SH-SY5Y (cell line): ENCODE results near the gene PALM.

Source experiments
- GATA2 ChIP-seq: IDR thresholded peaks from 2 replicates; pipeline ENCODE4 v1.6.1; 2011; ENCODE audit warnings: mild to moderate bottlenecking, low read depth, low read length
- GATA3 ChIP-seq: IDR thresholded peaks from 2 replicates; pipeline ENCODE4 v1.6.1; 2011; ENCODE audit warnings: low read depth, mild to moderate bottlenecking, low read length, moderate library complexity

PALM gene

DNA sequence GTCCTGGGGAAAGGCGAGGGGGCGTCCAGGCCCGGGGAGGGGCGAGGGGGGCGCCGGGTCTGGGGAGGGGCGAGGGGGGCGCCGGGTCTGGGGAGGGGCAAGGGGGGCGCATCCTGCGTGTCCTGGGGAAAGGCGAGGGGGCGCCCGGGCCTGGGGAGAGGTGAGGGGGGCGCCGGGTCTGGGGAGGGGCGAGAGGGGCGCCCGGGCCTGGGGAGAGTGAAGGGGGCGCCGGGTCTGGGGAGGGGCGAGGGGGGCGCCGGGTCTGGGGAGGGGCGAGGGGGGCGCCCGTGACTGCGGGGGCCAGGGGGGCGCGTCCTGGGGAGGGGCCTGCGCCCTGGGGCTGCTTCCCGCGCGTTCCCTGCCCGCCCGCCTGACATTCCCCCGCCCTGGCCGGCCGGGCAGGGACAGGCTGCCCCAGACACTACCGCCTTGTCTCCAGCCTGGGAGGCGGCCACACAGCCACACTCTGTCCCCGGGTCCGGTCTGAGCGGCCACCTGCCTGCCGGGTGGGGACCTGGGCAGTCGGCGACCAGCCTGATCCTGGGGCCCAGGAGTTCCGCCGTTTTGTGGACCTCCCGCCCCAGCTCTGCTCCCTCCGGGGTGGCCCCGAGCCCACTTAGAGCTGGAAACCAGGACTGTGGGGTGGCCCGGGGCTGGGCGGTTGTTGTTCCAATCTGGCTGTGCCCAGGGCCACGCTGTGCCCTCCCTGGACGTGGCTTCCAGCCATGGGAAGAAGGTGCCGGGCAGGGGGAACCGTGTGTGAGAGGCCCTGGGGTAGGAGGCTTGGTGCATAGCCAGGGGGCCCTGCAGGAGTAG lies 11.8 kb downstream of the PALM start:
- TF ChIP-seq GATA2 (no peak), GATA3 (no peak)

DNA sequence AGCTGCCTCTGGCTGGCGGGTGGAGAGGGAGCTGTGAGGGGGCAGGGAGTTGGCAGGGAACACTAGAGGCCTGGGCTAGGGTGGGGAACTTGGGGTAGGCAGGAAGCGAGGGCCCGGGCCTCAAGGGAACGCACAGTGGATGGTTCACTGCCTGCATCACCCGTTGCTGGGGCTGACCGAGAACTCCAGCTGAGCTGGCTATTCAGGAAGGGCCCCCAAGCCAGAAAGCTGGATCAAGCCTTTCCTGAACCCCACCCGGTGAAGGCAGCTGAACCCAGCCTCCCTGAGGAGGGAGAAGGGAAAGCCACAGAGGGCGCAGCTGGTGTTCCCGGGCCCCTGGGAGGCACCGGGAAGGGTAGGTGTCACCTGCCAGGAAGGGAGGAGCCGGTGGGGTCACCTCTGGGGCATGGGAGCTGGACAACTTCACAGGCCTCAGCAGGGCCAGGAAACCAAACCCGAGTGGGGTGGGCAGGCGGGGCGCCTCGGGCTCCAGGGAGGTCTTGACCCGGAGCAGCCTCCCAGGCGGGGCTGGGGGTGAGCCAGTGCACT lies 13.9 kb downstream of the PALM start:
- no peak for TF ChIP-seq GATA3
- no peak for TF ChIP-seq GATA2

DNA sequence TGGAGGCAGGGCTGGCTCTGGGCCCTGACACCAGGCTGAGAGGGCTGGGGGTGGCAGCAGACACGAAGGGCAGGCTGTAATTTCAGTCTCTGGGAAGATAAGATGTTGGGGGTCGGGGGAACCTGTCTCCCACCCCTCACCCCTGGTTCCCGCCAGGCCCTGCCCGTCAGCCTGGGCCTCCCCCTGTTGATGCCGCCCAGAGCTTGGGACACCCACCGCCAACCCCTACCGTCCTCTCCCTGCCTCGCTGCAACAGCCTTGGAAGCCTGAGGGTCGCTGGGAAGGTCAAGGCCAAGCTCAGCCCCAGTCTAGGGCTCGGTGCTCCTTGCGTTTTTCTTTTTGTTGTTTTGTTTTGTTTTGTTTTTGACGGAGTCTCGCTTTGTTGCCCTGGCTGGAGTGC lies 14.5 kb downstream of the PALM start:
- TF ChIP-seq GATA3: no peak
- TF ChIP-seq GATA2: no peak

GRCh38 chr19:723714-724113 lies 15.0 kb downstream of the PALM start:
- TF ChIP-seq GATA3: no peak
- TF ChIP-seq GATA2: no peak

DNA sequence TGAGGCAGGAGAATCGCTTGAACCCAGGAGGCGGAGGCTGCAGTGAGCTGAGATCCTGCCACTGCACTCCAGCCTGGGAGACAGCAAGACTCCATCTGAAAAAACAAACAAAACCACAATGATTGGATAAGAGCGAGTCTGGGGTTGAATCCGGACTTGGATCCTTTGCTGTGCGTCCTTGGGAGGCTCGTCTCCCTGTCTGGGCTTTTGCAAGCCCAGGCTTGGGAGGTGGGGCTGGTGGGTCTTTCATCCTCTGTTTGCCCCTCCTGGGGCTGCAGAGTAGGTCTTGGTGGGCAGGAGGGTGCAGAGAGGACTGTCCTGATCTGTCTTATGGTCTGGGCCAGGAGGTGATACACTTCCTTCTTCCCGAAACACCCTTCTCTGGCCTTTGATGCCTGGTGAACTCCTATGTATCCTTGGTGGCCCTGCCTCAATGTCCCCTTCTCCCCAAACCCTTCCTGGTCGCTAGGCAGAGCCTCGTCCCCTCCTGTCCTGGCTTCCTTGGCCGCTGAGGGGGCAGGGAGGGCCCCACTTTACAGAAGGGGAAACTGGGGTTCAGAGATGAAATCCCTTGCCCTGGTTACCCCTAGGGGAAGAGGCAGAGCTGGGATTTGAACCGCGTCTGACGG lies 16.8 kb downstream of the PALM start:
- TF ChIP-seq GATA2: no peak
- TF ChIP-seq GATA3: no peak

- TF ChIP-seq GATA3 (no peak), GATA2 (no peak)
Observed at GRCh38 chr19:726993-727956, 18.5 kb downstream of the PALM start.

GRCh38 chr19:728011-728410 lies 19.3 kb downstream of the PALM start:
- no peak for TF ChIP-seq GATA2
- TF ChIP-seq GATA3: no peak

DNA sequence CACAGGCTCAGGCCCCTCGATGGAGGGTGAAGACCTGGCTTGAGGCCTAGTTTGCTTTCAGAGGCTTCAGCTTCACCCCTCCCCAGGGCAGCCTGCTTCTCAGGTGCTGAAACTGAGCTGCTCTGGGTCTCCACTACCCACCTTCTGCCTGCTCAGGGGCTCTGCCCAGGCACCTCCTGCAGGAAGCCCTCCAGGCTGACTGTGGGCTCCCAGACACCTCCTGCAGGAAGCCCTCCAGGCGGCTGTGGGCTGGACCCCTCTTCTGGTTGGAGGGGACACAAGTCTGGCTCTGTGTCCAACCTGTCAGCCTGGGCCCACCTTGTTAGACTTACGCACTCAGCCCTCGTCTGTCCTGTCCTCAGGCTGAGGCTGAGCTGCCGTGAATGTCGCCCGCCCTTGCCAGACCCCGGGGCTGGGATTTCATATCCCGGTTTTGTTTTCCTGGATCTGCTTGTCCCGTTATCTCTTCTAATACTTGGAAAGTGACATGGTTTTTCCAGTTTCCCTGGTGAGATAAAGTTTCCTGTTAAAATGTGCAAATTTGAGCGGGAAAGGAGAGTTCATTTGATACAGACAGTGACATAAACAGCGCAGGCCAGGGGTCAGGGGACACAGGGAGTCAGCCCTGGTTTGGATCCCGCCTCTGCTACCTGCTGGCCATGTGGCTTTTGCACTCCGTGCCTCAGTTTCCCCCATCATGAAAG lies 21.4 kb downstream of the PALM start:
- no peak for TF ChIP-seq GATA3
- TF ChIP-seq GATA2: no peak

- TF ChIP-seq GATA2 (no peak), GATA3 (no peak)
Observed at GRCh38 chr19:731000-731399, 22.3 kb downstream of the PALM start.

DNA sequence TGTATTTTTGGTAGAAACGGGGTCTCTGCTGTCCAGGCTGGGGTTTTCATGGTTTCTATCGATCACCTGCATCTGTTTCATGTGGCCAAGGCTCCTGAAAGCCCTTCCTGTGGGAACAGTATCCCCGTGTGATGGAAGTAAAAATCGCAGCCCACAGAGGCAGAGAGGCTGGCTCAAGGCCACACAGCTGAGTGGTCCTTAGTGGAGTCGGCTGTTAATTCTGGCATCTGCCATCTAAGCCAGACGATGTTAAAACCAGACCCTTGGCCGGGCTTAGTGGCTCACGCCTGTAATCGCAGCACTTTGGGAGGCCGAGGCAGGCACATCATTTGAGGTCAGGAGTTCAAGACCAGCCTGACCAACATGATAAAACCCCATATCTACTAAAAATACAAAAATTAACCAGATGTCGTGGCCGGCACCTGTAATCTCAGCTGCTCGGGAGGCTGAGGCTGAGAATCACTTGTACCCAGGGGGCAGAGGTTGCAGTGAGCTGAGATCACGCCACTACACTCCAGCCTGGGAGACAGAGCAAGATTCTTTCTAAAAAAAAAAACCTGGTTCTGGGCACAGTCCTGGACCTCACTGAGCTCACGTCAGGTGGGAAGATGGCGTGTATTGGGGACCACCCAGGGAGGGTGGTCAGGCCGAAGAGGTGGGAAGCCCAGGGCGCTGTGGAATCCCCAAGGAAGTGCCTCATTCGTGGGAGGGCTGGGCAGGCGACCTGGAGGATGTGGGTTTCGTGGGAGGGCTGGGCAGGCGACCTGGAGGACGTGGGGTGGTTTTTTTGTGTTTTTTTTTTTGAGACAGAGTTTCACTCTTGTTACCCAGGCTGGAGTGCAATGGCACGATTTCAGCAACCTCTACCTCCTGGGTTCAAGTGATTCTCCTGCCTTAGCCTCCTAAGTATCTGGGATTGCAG lies 23.7 kb downstream of the PALM start:
- TF ChIP-seq GATA3: no peak
- TF ChIP-seq GATA2: no peak

GRCh38 chr19:734716-735115 lies 26.0 kb downstream of the PALM start:
- TF ChIP-seq GATA3: no peak

DNA sequence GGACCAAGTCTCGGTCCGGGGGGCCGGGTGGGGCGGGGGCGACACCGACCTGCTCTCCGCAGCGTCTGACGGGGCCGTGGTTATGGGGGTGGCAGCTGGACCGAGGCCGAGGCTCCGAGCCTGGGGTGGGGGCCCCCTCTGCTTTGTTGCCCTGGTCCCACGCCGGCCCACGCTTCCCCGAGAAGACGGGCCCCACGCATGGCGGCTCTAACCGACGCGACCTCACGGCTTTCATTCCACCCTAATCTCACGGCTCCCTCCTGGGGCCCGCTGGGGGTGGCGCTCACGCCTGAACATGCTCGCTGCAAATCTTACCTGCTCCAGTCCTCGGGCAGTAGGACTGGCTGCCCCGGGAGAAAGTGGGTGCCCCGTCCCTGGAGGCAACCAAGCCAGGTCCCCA lies 27.4 kb downstream of the PALM start:
- TF ChIP-seq GATA2: no peak
- no peak for TF ChIP-seq GATA3

- no peak for TF ChIP-seq GATA3
Observed at GRCh38 chr19:737591-738093, 28.9 kb downstream of the PALM start.
